NCI-H2227 treated with DMSO at 0.1 percent for 48 hours (cell line): ENCODE data around the gene RNF121.

ENCODE experiments used
- DNase-seq: peaks from one replicate; lab custom pipeline; 2025; lab: John Stamatoyannopoulos, UW

The RNF121 gene

GRCh38 chr11:71988050-71988449 lies 59.2 kb downstream of the RNF121 start:
- no peak for DNase-seq

GRCh38 chr11:71990701-71991100 lies 61.9 kb downstream of the RNF121 start:
- no peak for DNase-seq

GRCh38 chr11:71991494-71991893 lies 62.6 kb downstream of the RNF121 start:
- DNase-seq: no peak

DNA sequence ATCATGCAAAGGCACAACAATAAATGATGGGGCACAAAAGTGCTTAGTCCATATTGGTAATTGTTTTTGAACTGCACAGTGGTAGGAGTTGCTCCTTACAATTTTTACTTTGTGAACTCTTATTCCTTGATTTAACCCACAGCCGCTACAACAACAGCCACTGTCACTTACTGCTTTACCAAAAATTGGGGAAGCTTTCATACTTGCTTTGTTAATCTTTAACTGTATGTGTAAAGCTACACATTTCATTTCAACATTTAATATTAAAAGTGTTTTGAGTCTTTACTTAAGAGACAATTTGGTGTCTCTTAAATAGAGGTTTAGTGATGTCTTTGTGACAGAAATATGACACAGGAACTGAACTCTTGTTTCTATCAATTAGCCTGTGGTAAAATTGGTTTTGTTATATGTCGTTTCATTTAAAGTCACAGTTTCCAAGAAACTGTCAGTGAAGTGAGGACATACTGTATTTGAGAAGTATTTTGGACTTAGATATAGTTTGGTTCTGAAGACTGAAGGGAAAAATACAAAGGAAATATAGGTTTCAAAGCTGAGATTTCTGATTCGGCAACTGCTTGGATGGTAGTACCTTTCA lies 63.4 kb downstream of the RNF121 start:
- DNase-seq: no peak

DNA sequence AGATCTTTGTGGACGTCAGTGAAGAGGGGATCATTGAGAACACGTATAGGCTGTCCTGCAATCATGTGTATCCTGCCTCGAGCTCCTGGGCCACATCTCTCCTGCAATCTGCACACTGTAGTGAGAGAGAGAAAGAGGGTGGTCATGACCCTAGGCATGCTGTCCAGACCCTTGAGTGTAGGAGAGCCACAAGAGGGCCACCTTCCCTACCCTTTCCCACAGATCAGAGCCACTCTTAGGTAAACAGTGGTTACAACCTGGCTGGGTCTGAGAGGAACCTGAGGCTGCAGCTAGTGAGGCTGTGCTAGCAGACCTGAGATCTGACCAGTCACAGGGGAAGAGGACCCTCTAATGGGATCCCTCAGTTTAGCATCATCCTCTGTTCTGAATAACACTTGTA lies 65.9 kb downstream of the RNF121 start:
- DNase-seq: no peak

DNA sequence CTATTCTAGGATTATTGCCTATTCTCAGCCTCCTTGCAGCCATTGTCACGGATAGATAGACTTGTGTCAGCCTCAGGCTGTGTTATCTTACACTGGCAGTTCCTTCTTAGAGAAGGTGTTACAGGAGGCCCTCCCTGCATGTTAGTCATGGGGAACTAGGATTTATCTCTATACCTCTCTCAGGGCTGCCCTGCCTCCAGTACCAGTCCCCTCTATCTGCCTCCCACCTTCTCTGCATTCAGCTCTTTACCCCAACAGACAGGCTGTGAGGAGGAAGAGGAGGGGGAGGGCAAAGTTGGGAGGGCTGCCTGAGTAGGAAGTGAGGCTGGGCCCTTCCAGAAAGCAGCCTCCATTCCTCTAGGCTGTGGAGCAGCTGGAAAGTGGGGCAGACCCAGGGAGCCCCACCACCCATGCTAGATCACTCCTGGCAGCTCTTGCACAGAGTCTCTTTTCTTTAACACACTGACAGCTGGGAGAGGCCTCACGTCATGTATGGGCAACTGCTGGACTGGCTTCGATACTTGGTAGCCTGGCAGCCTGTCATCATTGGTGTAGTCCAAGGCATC lies 67.0 kb downstream of the RNF121 start:
- no peak for DNase-seq

- no peak for DNase-seq
Observed at GRCh38 chr11:71996517-71996916, 67.7 kb downstream of the RNF121 start.

DNA sequence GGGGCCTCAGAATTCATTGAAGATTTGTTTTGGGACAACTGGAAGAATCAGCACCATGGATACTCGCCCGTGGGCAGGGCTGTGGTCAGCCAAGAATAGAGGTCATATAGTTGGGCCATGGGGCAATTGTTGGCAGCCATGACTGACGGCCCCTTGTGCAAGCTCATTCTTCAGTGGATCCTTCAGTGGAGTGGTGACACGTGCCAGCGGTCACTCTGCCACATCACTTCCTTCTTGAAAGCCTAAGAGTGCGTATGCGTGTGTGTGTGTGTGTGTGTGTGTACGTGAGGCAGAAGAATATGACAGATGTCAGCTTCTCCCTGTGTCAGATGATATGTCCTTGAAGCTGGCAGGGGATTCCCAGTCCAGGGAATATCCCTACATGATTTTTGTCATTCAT lies 68.1 kb downstream of the RNF121 start:
- no peak for DNase-seq

DNA sequence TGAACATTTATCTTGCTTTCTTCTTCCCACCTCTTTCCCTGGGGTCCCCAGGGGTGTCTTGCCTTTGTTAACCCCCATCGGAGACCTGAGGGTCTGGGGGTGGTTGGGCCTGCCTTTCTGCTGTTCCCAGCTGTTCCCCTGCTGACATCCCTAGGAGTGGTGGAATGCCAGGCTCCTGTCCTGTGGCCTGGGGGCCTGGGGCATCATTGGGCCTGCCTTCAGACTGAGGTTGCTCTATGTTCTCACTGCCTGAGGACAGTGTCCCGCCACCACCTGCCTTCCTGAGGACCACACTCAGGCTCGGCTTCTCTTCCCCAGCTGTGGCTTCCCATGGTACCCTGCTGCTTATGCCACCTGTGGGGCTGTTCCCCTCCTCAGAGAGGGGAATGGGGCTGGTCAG lies 68.7 kb downstream of the RNF121 start:
- DNase-seq: no peak

GRCh38 chr11:71998061-71998460 lies 69.2 kb downstream of the RNF121 start:
- no peak for DNase-seq

DNA sequence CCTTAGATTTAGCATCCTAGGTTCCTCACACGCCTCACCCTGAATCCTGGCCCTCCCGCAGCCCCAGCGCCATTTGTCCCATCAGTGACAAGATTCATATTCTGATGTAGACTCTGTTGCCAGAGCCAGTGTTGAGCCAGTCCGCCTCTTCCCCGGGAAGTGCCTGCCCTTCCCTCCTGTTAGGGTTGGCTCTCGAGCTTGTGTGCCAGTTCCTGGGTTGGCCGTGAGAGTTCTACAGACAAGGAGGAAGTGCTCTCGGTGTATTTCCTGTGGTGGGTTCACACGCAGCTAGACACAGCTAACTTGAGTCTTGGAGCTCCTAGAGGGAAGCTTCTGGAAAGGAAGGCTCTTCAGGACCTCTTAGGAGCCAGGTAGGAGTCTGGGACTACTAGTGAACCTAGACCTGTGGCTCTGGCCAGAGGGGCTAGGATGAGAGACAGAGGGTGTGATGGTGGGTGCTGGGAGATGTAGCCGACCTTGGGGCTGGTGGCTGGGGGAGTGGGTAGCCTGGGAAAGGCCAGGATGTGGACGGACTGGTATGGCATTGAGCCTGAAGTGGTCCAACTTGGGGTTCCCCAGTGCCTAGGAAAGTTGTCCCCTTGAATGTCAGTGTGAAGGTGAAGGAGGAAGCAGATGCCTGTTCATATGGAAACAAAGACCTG lies 69.9 kb downstream of the RNF121 start, which contains the start of gene IL18BP:
Gene IL18BP (plus strand): TSS at position 261 of the 662 bp plus-strand sequence. CDS start 1,076 bp downstream, outside the sequence.
- DNase-seq: no peak

GRCh38 chr11:71999362-71999761 lies 70.5 kb downstream of the RNF121 start:
- DNase-seq: no peak

GRCh38 chr11:71999798-72000197 lies 71.0 kb downstream of the RNF121 start:
- no peak for DNase-seq

- no peak for DNase-seq
Observed at GRCh38 chr11:72000202-72000867, 71.5 kb downstream of the RNF121 start.

GRCh38 chr11:72001285-72001684 lies 72.4 kb downstream of the RNF121 start:
- DNase-seq: no peak

DNA sequence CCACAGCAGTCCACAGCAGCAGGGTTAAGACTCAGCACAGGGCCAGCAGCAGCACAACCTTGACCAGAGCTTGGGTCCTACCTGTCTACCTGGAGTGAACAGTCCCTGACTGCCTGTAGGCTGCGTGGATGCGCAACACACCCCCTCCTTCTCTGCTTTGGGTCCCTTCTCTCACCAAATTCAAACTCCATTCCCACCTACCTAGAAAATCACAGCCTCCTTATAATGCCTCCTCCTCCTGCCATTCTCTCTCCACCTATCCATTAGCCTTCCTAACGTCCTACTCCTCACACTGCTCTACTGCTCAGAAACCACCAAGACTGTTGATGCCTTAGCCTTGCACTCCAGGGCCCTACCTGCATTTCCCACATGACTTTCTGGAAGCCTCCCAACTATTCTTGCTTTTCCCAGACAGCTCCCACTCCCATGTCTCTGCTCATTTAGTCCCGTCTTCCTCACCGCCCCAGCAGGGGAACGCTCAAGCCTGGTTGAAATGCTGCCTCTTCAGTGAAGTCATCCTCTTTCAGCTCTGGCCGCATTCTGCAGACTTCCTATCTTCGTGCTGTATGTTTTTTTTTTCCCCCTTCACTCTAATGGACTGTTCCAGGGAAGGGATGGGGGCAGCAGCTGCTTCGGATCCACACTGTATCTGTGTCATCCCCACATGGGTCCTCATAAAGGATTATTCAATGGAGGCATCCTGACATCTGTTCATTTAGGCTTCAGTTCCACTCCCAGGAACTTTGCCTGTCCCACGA lies 73.2 kb downstream of the RNF121 start:
- DNase-seq: no peak

DNA sequence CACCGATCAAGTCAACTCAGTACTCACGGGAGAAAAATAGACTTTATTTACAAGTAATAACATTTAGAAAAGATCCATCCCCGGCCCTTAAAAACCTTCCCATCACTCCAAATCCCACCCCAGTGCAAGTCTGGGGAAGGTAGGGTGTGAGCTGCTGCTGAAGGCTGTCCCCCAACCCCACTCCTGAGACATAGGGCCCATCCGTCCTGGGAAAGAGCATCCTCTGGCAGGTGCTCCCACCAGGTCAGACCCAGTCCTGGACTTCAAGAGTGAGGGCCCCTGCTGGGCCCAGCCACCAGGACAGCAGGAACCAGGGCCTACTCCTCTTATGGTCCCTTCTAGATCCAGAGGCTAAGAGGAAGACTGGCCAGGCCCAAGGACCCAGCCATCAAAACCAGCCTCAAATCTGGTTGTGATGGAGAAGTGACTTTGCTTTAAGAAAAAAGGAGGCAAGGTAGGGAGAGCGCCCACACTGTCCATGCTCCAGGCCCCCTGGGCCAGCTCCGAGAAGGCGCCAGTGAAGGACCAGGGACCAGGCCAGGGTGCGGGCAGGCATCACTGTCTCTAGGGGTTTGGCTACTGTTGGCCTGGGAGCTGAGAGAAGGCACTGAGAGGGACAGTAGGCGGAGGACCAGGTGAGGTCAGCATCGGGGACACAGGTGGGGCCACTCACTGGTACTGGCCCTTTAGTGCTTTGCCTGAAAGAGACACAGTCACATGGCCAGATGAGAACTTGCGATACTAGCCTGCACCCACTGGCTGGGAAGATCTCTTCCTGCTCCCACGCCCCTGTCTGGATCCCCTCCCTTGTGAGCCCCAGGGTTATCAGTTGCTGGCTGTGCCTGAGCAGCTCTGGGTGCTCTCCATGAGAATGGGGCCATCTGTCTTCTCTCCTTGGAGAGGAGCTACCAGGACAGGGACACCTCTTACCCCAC lies 74.3 kb downstream of the RNF121 start:
- DNase-seq: no peak

GRCh38 chr11:72003776-72004171 lies 74.9 kb downstream of the RNF121 start:
- no peak for DNase-seq

- DNase-seq: no peak
Observed at GRCh38 chr11:72004515-72005346, 75.9 kb downstream of the RNF121 start.
